DMS79 (cell line): ENCODE data around the gene LCN6.
"Not testable (repeated sequence)": the region's sequence is repeated elsewhere in the genome, so short reads cannot be mapped to it uniquely, and the experiment has no call there.

Source experiments
- DNase-seq: peaks from one replicate; lab custom pipeline; 2025; lab: John Stamatoyannopoulos, UW

Gene LCN6

GRCh38 chr9:136748201-136748600 is at the start of gene LCN6:
Gene LCN6 (minus strand): TSS chr9:136748525. CDS start chr9:136748483, 42 bp downstream.
- no peak for DNase-seq

GRCh38 chr9:136796775-136797347 is 48.5 kb upstream of the LCN6 start:
- not testable (repeated sequence) for DNase-seq

- DNase-seq = no peak
These were observed 48.0 kb upstream of the LCN6 start, which contains the start of gene CCDC183 for GRCh38 chr9:136796238-136796774. Gene CCDC183 (plus strand): TSS chr9:136796338. CDS start chr9:136796398, 60 bp downstream.

GRCh38 chr9:136795000-136795348 is 46.6 kb upstream of the LCN6 start:
- no peak for DNase-seq

- no peak for DNase-seq
These were observed 46.1 kb upstream of the LCN6 start for GRCh38 chr9:136794281-136794999.

- DNase-seq = no peak
These were observed 45.0 kb upstream of the LCN6 start for GRCh38 chr9:136793086-136793946.

- no peak for DNase-seq
These were observed 44.2 kb upstream of the LCN6 start for GRCh38 chr9:136792321-136793085.

GRCh38 chr9:136791516-136792276 is 43.4 kb upstream of the LCN6 start:
- DNase-seq = peak; percentile 29

- peak; percentile 98 for DNase-seq
These were observed 42.6 kb upstream of the LCN6 start, which contains the start of gene TMEM141 for GRCh38 chr9:136790640-136791515. Gene TMEM141 (plus strand): TSS chr9:136791344. CDS start chr9:136791371, 27 bp downstream.

GRCh38 chr9:136789523-136789937 is 41.2 kb upstream of the LCN6 start:
- DNase-seq = no peak

- DNase-seq = not testable (repeated sequence)
These were observed 40.6 kb upstream of the LCN6 start for GRCh38 chr9:136788644-136789522.

- DNase-seq = peak; percentile 56
These were observed 39.5 kb upstream of the LCN6 start for GRCh38 chr9:136787690-136788400.

- DNase-seq = peak; percentile 59
These were observed 38.7 kb upstream of the LCN6 start for GRCh38 chr9:136786983-136787382.

- no peak for DNase-seq
These were observed 38.1 kb upstream of the LCN6 start for GRCh38 chr9:136786451-136786850.

GRCh38 chr9:136785565-136786355 is 37.4 kb upstream of the LCN6 start:
- DNase-seq = not testable (repeated sequence)

- DNase-seq = no peak
These were observed 36.7 kb upstream of the LCN6 start for GRCh38 chr9:136784997-136785361.

GRCh38 chr9:136784249-136784996 is 36.1 kb upstream of the LCN6 start:
- DNase-seq = no peak
